ENCODE measurements around the gene TMEM255B.
"Not testable (repeated sequence)": the region's sequence is repeated elsewhere in the genome, so short reads cannot be mapped to it uniquely, and the experiment has no call there.

The TMEM255B gene

DNA sequence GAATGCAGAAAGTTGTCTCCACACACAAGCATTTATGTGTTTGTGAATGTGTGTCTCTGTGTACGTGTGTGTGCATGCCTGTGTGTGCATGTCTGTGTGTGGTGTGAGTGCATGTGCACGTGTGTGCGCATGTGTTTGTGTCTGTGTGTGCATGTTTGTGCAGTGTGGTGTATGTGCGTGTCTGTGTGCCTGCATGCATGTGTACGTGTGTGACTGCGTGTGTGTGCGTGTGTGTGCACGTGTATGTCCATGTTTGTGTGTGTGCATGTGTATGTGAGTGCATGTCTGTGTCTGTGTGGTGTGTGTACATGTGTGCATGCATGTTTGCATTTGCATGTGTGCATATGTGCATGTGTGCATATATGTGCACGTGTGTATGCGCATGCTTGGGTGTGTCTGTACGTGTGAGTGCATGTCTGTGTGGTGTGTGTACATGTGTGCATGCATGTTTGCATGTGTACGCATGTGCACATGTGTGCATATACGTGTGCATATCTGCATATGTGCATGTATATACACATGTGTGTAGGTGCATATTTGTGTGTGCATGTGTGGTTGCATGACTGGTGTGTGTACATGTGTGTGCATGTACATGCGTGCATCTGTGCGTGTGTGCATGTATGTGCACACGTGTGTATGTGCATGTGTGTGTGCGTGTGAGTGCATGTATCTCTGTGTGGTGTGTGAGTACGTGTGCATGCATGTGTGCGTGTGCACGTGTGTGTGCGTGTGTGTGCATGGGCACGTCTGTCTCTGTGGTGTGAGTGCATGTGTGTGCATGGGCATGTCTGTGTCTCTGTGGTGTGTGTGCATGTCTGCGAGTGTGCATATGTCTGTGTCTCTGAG is 8.2 kb upstream of the TMEM255B start:
- DNase-seq = no peak

DNA sequence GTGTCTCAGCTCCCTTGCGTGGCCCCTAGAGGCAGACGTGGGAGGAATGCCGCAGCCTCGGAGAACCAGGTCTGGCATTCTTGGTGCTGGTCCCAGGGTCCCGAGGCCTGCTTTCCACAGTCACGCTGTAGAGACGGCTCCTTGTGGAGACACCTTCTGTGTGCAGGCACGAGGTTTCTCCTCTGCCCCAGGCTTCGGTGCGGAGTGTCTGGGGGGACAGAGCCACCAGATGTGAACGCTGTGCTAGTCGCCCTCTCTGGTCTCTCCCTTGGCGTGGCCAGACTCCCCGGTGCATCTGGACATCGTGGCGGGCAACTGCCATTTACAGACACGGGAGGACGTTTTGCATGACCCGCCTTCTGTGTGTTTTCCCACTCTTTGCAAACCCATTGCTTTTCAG is 7.5 kb upstream of the TMEM255B start:
- no peak for DNase-seq

DNA sequence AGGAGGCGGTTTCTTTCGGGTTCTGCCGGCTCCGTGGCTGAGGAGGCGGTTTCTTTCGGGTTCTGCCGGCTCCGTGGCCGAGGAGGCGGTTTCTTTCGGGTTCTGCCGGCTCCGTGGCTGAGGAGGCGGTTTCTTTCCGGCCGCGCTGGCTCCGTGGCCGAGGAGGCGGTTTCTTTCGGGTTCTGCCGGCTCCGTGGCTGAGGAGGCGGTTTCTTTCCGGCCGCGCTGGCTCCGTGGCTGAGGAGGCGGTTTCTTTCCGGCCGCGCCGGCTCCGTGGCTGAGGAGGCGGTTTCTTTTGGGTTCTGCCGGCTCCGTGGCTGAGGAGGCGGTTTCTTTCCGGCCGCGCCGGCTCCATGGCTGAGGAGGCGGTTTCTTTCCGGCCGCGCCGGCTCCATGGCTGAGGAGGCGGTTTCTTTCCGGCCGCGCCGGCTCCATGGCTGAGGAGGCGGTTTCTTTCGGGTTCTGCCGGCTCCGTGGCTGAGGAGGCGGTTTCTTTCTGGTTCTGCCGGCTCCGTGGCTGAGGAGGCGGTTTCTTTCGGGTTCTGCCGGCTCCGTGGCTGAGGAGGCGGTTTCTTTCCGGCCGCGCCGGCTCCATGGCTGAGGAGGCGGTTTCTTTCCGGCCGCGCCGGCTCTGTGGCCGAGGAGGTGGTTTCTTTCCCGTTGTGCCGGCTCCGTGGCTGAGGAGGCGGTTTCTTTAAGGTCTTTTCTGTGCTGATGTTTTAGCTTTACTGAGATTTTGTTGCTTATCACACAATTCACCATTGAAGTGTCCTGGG is 6.6 kb upstream of the TMEM255B start:
- not testable (repeated sequence) for DNase-seq

DNA sequence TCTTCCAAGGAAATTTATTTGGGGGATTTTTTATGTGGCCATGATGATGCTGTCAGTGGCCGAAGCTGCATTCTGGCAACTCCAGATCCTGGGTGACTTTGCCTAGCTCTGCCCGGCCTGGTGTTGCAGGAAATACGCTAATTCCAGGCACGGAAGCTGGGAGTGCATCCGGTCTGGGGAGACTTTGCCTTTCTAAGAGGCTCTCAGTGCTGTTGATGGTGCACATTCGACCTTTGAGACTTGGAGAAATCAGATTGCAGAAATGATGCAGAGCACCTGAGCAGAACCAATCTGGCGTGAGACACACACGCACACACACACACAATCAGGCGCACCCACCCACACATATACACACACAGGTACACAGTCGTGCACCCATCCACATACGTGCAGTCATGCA is 5.9 kb upstream of the TMEM255B start:
- DNase-seq = no peak

DNA sequence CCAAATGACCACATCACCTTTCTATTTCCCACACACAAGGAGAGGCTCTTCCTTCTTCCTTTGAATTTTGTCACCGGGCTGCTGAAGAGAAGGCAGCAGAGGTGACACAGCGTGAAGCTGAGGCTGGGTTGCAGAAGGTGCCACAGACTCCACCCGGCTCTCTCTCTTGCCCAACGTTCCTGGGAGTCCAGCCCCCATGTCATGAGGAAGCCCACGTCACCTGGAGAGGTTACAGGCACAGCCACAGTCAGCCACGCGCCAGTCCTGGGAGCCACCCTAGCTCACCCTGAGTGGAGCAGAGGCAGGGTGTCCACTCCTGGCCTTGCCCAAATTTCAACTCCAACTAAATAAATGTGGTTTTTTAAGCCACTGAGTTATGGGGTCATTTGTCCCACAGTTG is 4.8 kb upstream of the TMEM255B start:
- DNase-seq = no peak

DNA sequence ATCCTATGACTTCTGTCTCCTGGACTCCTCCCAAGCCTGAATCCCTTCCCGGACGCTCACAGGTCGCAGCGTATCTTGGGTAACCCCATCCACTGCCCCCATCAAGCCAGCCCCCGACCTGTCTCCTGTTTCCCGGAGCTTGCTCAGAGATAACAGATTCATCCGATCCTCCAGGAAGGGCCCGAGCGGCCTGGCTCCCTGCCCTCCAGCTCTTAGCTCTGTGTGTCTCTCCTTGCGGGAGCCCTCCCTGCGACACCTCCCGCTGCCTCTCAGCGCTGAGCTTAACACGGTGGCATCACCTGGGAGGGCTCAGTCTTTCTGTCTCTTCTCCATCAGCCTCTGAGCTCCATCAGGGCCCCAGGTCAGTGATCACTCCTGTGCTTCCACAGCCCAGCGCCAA is 4.3 kb upstream of the TMEM255B start:
- no peak for DNase-seq

DNA sequence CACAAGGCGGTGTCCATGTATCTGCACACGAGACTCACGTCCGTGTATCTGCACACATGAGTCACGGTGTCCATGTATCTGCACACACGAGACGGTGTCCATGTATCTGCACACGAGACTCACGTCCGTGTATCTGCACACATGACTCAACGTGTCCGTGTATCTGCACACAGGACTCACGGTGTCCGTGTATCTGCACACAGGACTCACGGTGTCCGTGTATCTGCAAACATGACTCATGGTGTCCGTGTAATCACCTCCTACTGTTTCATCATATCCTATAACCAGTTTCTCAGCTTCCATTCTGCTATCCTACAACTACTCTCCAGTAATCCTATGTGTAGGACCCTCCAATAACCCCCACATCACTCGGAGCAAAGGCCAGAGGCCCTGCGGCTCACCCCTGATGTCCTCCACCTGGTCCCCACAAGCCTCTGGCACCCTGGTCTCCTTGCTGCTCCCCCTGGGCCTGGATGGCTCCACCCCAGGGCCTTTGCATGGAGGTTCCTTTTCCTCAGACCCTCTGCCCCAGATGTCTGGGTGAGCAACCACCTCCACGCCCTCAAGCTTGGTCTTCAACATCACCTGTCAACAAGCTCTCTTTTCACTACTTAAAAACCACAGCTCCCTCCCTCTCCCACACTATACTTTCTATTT is 2.5 kb upstream of the TMEM255B start:
- no peak for DNase-seq

DNA sequence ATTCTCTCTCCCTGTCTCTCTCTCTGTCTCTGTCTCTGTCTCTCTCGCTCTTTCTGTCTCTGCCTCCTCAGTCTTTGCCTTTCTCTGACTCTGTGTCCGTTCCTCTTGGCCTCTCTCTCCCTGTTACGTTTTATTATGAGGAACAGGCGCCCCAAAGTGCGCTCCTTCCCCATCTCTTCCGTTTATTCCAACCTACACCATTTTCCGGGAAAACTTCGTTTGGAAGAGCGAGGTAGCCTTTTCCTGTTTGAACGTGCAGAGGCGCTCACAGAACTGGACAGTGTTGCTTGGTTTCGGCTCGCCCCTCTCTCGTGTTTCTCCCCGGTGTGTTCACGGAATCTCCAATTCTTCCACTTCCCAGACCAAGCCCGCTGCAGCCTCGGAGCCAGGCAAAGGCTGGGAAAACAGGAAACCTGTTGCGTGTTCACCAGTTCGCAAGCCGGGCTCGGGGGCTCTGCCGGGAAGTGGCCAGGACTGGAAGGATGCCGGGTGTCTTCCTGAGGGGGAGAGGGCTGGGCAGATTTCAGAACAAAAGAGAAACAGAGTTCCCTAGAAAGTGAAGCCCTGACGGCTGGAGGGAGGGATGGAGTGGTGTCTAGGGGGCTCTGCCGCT is 605 bp downstream of the TMEM255B start:
- no peak for DNase-seq

DNA sequence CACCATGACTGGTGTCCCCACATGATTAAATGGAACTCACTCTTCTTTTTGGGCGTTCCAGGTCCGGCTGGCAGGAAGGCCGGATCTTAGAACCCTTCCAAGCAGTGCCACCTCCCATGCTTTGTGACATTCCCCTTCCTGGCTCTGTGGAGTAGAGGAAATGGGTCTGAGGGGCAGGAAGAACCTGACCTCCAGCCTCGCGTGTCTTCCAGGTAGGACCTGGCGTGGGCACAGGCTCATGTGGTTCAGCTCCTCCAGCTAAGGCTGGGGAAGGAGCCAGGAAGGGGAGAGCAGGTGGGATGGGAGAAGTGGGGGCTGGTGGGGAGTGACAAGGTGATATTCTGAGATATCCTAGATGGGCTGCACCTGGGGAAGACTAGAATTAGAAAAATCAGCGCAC is 2.1 kb downstream of the TMEM255B start:
- no peak for DNase-seq

DNA sequence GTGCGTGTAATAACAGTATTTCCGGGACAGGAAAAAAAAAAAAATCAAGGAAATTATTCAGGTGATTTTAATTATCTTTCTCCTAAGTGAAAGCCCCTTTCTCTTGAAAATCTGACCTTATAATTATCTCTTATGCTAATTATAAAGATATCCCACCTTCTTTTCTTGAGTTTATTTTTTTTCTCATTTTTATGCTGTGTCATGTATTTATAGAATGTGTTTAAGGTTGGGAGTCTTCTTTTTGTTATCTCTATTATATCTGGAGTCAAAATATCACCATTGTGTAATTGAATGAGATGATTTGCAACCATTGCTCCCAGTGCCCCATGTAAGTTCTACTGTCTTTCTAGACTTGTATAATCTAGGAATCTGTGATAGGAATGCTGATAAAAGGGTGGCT is 3.0 kb downstream of the TMEM255B start:
- DNase-seq = no peak

DNA sequence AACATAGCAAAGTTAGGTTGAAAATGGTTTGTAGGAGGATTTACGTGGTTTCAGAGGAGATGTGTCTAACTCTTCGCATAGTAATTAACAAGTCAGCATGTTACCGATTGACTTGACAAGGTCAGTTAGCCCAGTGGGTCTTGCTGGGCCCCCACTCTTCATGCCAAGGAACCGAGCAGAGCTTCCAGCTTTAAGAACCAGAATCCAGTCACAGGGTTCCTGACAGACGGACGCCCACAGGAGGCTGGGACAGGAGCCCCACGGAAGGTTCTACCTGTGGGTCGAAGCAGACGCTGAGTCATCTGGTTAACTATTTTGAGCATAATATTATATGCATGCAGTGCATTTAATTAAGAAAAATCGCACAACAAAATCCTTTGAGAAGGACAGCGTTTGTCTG is 3.5 kb downstream of the TMEM255B start:
- DNase-seq = no peak

DNA sequence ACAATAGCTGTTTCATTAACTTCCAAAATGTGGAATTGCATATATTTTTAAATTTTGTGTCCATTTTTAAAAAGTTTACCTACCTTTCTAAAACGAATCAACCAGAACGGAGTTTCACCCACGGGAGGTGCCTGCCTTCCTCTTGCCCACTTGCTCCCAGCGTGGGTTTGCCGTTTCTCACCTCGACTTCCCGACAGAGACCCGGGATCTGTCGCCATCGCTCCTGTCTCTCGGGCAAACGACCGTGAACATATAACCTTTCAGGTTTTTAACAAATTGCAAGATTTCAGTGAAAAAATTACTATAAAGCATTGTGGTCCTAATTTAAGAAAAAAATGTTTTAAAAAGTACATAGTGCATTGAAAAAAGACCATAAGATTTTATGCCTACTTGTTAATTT is 4.2 kb downstream of the TMEM255B start:
- no peak for DNase-seq

DNA sequence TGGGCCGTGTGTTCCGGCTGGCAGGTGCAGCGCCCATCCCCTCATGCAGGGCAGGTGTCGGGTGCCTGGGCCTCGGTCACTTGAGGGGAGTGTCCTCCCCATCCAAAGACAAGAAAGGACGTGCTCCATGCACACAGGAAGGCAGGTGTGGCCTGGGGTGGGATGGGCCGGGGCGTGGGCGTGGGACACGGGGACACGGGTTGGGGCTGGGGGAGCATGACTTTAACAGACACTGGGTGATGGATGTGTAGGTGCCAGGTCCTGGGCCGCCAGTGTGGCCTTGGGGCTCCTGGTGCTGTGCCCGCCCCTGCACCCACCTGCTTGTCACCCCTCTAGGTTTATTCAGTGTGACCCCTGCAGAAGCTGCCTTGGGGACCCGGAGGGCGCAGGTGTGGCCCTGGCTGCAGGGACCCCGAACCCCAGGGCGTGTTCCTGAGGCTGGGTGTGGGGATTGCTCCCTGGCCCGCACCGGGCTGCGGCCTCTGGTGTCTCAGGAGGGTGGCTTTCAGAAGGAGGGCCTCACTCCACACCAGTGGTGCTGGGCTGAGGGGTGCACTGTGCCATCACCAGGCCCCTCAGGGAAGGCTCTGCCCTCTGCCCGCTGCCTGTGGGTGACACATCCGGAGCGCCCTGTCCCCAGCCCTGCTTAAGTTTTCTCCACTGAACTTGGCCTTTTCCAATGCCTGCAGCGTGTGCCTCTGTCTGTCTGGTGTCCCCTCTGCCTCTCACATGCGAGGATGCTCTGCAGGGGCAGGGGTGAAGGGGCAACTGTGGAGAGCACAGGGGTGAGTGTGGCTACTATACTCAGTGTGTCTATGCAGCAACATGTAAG is 5.2 kb downstream of the TMEM255B start:
- DNase-seq = no peak

DNA sequence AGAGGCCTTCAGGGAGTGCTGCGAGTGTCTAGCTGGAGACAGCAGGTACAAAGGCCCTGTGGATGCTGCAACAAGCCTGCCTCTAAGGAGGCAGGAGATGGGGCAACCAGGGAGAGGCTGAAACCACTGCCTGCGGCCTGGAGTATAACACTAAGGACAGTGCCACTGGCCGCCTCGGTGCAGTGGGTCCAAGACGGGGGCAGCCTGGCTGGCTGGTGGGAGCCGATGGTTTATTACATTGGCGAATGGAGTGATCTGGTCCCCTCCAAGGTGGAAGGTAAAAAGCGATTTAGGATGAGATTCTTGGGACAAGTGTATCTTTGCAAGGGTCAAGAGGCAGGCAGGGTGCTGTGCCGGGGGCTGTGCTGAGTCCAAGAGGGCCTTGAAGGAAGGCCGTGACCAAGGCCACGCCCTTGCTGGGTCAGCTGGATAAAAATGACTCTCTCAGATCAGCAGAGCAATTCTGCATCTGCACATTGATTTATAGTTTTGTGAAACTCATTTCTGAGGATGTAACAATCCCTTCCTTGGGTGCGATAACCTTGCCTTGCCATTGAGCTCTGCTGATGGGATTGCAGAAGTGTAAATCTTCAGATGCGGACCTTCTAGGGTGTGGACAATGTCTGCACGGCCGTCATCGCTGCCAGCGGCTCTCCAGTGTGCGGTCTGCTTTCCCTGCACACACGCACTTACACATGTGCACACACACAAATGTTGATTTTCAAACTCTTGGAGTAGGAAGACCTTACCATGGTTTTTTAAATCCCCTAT is 6.0 kb downstream of the TMEM255B start:
- DNase-seq = no peak

DNA sequence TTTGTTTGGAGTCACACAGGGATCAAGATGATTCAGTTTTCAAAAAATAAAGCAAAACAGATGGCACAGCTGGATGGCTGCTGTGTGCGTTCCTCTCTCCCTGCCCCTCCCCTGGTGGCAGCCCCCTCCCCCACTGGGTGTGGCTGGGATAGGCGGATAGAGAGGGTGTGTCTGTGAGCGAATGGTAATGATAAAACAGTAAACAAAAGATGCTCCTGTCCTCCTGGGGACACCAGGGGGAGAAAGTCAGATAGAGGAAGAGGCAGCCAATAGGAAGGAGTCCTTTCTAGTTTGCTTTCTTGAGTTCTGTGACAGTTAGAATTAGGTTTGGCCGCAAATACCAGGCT is 6.5 kb downstream of the TMEM255B start:
- DNase-seq = no peak

DNA sequence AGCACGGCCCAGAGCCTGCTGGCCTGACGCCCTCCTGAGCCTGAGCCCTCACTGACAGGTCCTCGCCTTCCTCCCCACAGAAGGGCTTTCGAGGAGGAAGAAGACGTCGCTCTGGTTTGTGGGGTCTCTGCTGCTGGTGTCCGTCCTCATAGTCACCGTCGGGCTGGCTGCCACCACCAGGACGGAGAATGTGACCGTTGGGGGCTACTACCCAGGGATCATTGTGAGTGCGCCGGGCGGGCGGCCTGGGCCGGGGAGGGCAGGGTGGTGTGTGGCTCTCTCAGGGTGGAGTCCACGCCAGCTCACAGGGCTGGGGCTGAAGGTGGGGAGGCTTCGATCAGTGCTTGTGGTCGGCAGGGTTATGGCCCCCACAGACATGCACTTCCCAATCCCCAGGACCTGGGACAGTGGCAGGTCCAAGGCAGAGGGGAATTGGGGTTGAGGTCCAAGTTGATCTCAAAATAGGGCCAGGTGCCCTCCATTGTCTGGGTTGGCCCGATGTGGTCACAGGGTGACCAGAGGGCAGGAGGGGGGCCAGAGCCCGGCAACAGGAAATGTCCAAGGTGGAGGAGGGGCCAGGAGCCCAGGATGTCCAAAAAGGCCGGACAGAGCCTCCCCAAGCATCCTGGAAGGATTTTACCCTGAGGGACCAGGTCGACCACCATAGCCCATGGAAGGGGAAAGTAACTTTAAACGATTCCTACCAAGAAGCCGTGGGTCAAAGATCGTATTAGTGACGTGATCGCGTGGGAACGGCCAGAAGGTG is 7.2 kb downstream of the TMEM255B start:
- no peak for DNase-seq

DNA sequence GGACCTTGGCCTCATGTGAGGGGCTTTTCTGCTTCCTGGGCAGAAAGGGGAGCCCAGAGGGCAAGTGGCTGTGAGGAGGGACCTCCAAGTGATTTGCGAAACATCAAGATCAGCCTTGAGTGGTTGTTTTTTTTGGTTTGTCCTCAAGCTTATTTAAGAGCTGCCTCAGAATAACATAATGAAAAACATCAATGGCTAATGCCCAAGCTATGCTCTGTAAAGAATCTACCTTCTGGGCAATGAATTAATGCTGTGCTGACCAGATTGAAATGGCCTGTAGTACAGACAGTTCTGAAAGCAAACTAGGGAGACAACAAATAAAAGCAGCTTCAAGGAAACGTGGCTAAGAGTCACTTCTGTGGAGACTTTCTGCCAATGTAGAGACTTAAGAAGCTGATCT is 8.3 kb downstream of the TMEM255B start:
- DNase-seq = no peak

DNA sequence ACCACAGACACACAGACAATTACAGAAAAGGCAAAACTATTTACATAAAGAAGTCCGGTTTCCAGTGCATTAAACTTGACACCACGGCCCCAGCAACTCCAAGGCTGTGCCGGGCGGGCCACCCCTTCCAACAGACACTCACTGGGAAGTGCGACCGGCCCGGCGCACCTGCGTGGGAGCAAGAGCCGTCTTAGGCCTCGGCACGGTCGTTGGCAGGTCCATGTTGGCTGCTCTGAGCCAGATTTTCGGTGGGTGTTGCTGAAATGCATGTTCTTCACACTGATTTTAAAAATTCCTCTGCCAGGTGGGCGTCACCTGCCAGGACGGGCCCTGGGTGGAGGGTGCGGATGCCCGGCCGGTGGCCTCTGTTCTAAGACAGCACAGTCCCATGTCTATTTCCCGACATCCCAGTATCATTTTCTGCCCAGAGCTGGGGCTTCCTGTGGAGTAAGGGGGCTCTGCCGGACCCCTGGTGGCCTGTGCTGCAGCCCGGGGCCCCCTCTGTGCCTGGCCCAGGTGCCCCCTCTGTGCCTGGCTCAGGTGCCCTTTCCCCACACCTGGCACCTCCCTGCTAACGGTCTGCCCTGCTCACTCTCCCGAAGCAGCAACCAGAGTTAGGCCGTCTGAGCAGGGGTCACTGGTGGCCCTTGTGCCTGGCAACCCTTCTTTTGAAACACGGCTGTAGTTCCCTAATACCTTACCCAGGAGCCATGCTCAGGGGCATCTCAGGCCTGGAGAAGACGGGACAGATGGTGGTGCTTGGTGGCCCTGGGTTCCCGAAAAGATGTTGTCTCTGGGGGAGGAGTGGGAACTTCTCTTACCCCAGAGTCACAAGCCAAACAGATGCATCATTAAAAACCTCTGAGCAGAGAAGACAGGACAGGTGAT is 9.2 kb downstream of the TMEM255B start:
- no peak for DNase-seq

DNA sequence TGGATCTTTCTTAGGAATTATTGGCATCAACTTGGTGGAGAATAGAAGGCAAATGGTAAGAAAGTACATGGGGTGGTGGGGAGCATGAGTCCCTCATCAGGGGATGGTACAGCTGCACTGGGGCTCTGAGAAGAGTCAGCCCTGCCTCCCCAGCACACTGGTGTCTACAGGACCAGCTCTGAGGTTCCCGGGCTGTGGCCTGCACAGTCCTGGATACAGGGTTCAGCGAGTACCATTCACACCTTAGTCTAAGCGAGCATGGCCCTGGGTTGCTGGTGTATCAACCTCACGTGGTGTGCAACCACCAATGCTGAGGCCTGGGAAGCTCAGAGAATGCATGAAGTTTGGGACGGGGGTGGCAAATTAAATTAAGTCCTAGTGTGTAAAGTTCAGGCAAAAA is 10.1 kb downstream of the TMEM255B start:
- no peak for DNase-seq

DNA sequence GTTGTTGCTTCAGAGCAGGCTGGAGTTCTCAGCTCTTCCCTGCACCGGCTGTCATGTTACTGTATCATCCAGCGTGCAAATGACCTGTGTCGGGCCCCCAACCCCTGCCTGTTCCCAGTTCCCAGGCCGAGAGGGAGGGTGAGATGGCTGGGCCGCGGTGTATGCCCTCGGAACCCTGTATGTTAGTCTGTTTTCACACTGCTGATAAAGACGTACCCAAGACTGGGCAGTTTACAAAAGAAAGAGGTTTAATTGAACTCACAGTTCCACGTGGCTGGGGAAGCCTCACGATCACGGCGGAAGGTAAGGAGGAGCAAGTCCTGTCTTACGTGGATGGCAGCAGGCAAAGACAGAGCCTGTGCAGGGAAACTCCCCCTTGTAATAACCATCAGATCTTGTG is 10.9 kb downstream of the TMEM255B start:
- no peak for DNase-seq
